Epithelial cell of proximal tubule (primary cell): ENCODE data around the gene WNT7B. TPM values are rescaled to one million over a fixed set of nuclear protein-coding genes. Genes with fewer than 3 reads are reported as not detected.

Experiments used
- DNase-seq: peaks from one replicate; pipeline ENCODE4 v3.0.0-alpha.2; 2011; ENCODE audit warnings: low read depth
- H3K4me3 ChIP-seq: 2 replicates; pipeline ENCODE4 v1.5.1; 2011; ENCODE audit warnings: low read depth, mild to moderate bottlenecking, low read length
- total RNA-seq: library from RNA; depleted of rRNA; stranded (reverse); fragments of >200 nt; gene quantifications from 2 replicates; pipeline ENCODE4 v1.2.3, GENCODE V29; 2015
- TF ChIP-seq, protein P1 (sequence below): conservative IDR thresholded peaks from 2 replicates; pipeline ENCODE4 v1.5.1; 2012; ENCODE audit warnings: low read depth, mild to moderate bottlenecking, low read length

The WNT7B gene
- total RNA-seq, 1 donor from 2014 or later: 30.1 TPM

DNA sequence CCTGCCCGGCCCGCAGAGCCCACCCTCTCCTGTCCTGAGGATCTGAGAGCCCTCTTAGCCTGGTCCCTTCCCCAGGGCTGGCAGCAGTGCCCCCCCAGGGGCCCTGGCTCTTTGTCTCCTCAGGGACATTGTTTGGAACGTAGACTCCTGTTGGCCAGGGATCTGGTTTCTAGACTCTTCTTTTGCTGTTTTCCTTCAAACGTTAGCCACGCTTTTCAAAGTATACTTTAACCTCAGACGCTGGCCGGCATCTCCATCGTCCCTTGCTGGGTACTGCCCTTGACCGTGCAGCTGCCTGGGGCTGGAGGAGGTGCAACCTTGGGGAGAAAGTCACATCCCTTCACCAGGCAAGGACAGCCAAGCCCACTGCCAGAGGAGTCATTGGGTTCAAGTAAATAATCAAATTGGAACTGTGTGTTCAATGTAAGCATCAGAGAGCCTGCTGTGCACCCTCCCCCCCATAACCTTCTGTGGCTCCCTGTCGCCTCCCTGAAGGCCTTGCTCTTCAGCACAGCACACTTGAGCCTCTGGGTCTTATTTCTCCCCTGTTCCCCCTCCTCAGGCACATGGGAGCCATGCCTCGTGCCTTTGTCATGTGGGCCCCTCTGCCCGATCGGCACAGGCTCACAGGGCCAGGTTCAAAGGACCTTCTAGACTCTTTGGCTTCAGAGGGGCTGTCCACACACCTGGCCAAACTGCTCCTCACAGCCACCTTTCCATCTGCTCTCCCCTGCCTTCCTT lies 21.8 kb upstream of the WNT7B start:
- no peak overlapping the region for H3K4me3 ChIP-seq
- DNase-seq: no peak
- TF ChIP-seq, protein P1, sequence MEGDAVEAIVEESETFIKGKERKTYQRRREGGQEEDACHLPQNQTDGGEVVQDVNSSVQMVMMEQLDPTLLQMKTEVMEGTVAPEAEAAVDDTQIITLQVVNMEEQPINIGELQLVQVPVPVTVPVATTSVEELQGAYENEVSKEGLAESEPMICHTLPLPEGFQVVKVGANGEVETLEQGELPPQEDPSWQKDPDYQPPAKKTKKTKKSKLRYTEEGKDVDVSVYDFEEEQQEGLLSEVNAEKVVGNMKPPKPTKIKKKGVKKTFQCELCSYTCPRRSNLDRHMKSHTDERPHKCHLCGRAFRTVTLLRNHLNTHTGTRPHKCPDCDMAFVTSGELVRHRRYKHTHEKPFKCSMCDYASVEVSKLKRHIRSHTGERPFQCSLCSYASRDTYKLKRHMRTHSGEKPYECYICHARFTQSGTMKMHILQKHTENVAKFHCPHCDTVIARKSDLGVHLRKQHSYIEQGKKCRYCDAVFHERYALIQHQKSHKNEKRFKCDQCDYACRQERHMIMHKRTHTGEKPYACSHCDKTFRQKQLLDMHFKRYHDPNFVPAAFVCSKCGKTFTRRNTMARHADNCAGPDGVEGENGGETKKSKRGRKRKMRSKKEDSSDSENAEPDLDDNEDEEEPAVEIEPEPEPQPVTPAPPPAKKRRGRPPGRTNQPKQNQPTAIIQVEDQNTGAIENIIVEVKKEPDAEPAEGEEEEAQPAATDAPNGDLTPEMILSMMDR: no peak

DNA sequence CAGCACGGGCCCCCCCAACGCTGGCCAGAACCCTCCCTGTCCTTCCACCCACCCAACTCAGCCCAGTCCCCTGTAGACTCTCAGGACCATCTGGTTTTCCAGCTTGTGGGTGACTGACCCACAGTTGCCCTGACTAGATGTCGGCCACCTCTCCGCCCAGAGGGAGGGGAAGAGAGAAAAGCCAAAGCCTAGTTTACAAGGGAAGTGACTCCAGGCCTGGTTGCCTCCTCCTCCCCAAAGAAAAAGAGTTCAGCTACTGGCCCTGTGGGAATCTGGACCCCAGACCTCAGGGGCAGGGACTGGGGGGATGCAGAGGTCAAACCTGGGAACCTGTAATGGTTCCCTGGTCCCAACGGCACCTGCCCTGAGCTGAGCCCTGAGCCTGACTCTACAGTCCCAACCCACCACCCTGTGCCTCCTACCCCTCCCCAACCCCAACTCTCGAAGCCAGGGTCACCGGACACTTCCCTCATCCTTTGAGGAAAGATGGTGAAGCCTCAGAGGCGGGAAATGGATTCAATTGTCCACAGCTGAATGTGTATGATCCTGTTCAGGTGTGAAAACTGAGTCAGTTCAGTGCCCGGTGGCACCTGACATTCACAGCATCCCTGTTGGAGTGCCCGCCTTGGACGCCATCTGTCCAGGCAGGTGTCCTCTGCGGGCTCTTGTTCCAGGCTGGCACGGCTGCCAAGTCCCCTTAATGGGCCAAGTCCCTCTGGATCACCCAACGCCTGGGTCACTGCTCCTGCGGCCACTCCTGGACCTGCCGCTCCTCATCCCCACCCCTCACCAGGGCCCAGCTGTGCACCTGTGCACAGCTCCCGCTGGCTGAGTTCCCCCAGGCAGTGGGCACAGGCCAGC lies 21.0 kb upstream of the WNT7B start:
- no peak for DNase-seq
- TF ChIP-seq, protein P1: no peak

DNA sequence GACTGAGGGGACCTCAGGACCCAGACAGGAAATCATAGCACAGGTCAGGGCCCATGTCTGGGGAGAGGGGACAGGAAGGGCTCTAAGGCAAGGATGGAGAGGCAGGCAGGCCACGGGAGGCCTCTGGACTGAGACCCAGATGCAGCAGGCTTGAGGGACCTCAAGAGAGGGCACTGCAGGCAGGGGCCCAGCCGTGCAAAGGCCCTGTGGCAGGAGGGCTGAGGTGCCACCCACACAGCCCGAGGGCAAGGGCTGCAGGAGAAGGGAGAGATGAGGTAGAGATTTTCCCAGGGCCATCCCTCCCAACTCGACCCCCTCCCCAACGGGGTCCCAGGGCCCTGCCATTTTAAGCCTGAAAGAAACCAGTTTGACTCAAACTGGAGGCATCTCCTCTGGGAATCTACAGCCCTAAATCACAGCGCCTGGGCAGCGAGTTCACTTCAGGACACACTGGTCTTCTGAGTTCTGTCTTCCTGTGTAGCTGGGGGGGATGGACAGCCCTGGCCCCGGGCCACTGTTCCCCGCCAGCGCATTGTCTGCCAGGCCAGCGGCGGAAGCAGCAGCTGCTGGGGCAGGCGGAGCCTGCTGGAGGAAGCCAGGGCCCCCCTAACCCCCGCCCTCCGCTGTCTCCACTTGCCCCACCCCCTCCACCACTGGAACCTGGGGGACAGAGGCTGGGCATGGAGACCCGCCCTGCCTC lies 20.3 kb upstream of the WNT7B start:
- peak; percentile 37 for DNase-seq
- H3K4me3 ChIP-seq: peak overlapping the region; percentile 35
- TF ChIP-seq, protein P1: no peak

More for the DNA sequence above, 21.0 kb upstream of the WNT7B start:
- no peak overlapping the region for H3K4me3 ChIP-seq

DNA sequence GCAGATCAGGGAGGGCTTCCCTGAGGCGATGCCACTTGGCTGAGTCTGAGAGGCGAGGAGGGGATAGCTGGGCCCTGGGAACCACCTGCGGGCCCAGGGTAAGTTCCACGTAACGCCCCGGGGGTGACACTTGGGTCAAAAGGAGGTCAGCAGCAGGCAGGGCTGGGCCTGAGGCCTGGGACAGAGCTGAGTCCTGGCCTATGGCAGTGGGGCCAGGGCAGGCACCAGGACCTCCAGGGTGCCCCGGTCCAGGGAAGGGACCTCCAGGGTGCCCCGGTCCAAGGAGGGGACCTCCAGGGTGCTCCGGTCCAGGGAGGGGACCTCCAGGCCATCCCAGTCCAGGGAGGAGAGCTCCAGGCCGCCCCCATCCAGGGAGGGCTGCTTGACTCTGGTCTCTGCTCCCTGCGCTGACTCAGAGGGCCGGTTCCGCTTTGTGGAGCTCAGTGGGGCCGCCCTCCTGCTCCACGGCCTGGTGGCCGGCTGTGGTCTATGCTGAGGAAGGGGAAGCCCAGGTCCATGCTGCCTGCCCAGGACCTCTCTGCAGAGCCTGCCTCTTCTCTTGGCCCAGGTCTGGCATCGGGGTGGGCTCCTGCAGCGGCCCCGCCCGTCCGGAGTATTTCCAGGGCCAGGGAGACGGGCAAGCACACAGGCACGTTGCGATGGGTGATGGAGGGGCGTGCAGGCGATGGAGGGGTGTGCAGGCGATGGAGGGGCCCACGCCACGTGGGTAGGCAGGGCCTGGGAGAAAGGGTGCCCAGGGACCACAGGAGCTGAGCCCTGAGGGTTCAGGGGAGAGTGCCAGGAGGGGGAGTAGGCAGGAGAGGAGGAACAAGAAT lies 19.5 kb upstream of the WNT7B start:
- TF ChIP-seq, protein P1: no peak
- no peak for DNase-seq
- peak overlapping the region; percentile 35 for H3K4me3 ChIP-seq

DNA sequence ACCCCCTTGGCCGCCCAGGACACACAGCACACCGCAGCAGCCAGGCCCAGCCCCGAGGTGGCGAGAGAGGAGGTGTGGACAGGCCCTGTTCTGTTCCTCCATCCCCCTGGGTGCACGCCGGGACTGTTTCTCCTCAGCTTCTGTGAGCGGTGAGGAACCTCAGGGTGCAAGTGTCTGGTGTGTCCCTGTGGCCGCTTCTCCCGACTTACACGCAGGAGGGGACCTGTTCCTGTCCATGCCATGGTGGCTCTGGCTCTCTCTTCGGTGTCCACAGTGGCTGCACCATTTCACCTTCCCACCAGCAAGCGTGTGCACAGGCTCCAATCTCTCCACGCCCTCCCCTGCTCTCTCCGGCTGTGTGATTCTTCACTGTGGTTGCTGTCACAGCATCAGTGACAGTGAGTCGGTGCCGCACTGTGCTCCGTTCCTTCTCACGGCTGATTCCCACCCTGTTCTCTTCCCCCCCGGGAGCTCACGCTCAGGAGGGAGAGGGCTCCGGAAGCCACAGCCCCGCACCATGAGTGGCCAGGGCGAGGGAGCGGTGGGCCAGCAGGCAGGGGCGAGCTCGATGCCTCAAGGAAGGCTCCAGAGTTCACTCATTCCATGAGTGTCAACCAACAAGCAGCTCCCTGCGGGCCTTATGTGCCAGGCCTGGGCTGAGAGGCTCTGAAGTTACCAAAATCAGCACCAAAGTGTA lies 18.6 kb upstream of the WNT7B start:
- TF ChIP-seq, protein P1: no peak
- H3K4me3 ChIP-seq: no peak overlapping the region
- DNase-seq: no peak
